SJCRH30 (cell line): ENCODE data around the gene EPB41L3. TPM values are rescaled to one million over a fixed set of nuclear protein-coding genes. Genes with fewer than 3 reads are reported as not detected.

Experiments used
- DNase-seq, 2 experiments: peaks; one replicate each; pipeline ENCODE4 v3.0.0-alpha.2; 2015 to 2020
- H3K27ac ChIP-seq: fragments of 250-450 bp; sonication (Bioruptor Pico); 2 replicates; pipeline ENCODE4 v1.5.1; 2020; ENCODE audit warnings: mild to moderate bottlenecking, moderate library complexity
- H3K27me3 ChIP-seq: fragments of 250-450 bp; sonication (Bioruptor Pico); 2 replicates; pipeline ENCODE4 v1.5.1; 2020; ENCODE audit warnings: mild to moderate bottlenecking, moderate library complexity
- H3K36me3 ChIP-seq: fragments of 250-450 bp; sonication (Bioruptor Pico); 2 replicates; pipeline ENCODE4 v1.5.1; 2020; ENCODE audit warnings: mild to moderate bottlenecking, moderate library complexity
- H3K4me1 ChIP-seq: fragments of 250-450 bp; sonication (Bioruptor Pico); 2 replicates; pipeline ENCODE4 v1.5.1; 2020; ENCODE audit warnings: mild to moderate bottlenecking, moderate library complexity
- H3K4me3 ChIP-seq: fragments of 250-450 bp; sonication (Bioruptor Pico); 2 replicates; pipeline ENCODE4 v1.5.1; 2020; ENCODE audit warnings: mild to moderate bottlenecking, moderate library complexity
- H3K9me3 ChIP-seq: fragments of 250-450 bp; sonication (Bioruptor Pico); replicated peaks from 2 replicates; pipeline ENCODE4 v1.5.1; 2020; ENCODE audit warnings: mild to moderate bottlenecking, moderate library complexity
- total RNA-seq: library from RNA; depleted of rRNA; stranded (reverse); fragments of >200 nt; shearing (Covaris generic); gene quantifications from 2 replicates; pipeline ENCODE4 v1.2.3, GENCODE V29; 2014

The EPB41L3 gene
- total RNA-seq, 1 experiment from 2014 or later: not detected

GRCh38 chr18:5463390-5463789 lies 80.4 kb downstream of the EPB41L3 start:
- no peaks in the 10 kb centered on the region for H3K9me3 ChIP-seq
- DNase-seq: no peak
- H3K4me1 ChIP-seq: no peaks in the 10 kb centered on the region
- no peaks in the 10 kb centered on the region for H3K27me3 ChIP-seq
- no peaks in the 10 kb centered on the region for H3K36me3 ChIP-seq
- H3K4me3 ChIP-seq: no peak overlapping the region
- H3K27ac ChIP-seq: no peak overlapping the region

GRCh38 chr18:5462227-5462626 lies 81.6 kb downstream of the EPB41L3 start:
- Histone ChIP-seq H3K36me3 (no peaks in the 10 kb centered on the region), H3K27ac (no peak overlapping the region), H3K4me1 (no peaks in the 10 kb centered on the region), H3K4me3 (no peak overlapping the region), H3K27me3 (no peaks in the 10 kb centered on the region), H3K9me3 (no peaks in the 10 kb centered on the region)
- DNase-seq: no peak

GRCh38 chr18:5461041-5461440 lies 82.8 kb downstream of the EPB41L3 start:
- no peak overlapping the region for H3K4me3 ChIP-seq
- H3K4me1 ChIP-seq: no peaks in the 10 kb centered on the region
- no peak for DNase-seq
- no peak overlapping the region for H3K27ac ChIP-seq
- H3K36me3 ChIP-seq: no peaks in the 10 kb centered on the region
- no peaks in the 10 kb centered on the region for H3K9me3 ChIP-seq
- H3K27me3 ChIP-seq: no peaks in the 10 kb centered on the region

GRCh38 chr18:5457462-5457957 lies 86.3 kb downstream of the EPB41L3 start:
- no peak overlapping the region for H3K4me3 ChIP-seq
- no peaks in the 10 kb centered on the region for H3K27me3 ChIP-seq
- H3K27ac ChIP-seq: no peak overlapping the region
- H3K36me3 ChIP-seq: no peaks in the 10 kb centered on the region
- DNase-seq: no peak
- no peaks in the 10 kb centered on the region for H3K4me1 ChIP-seq
- no peaks in the 10 kb centered on the region for H3K9me3 ChIP-seq

- Histone ChIP-seq H3K4me3 (no peak overlapping the region), H3K9me3 (no peaks in the 10 kb centered on the region), H3K27me3 (no peaks in the 10 kb centered on the region), H3K4me1 (no peaks in the 10 kb centered on the region), H3K36me3 (no peaks in the 10 kb centered on the region), H3K27ac (no peak overlapping the region)
- DNase-seq: peak; percentile 14 to 37
These were observed 87.0 kb downstream of the EPB41L3 start for GRCh38 chr18:5456577-5457461.

- no peaks in the 10 kb centered on the region for H3K4me1 ChIP-seq
- H3K4me3 ChIP-seq: no peak overlapping the region
- H3K36me3 ChIP-seq: no peaks in the 10 kb centered on the region
- no peak for DNase-seq
- no peaks in the 10 kb centered on the region for H3K27me3 ChIP-seq
- no peaks in the 10 kb centered on the region for H3K9me3 ChIP-seq
- H3K27ac ChIP-seq: no peak overlapping the region
These were observed 88.1 kb downstream of the EPB41L3 start for GRCh38 chr18:5455674-5456073.

- H3K27ac ChIP-seq: no peak overlapping the region
- H3K9me3 ChIP-seq: no peaks in the 10 kb centered on the region
- H3K4me3 ChIP-seq: no peak overlapping the region
- H3K36me3 ChIP-seq: no peaks in the 10 kb centered on the region
- H3K4me1 ChIP-seq: no peaks in the 10 kb centered on the region
- no peak for DNase-seq
- H3K27me3 ChIP-seq: no peaks in the 10 kb centered on the region
These were observed 90.8 kb downstream of the EPB41L3 start for GRCh38 chr18:5452943-5453443.

- H3K27ac ChIP-seq: no peak overlapping the region
- no peaks in the 10 kb centered on the region for H3K9me3 ChIP-seq
- H3K4me1 ChIP-seq: no peaks in the 10 kb centered on the region
- DNase-seq: no peak
- no peak overlapping the region for H3K4me3 ChIP-seq
- no peaks in the 10 kb centered on the region for H3K27me3 ChIP-seq
- no peaks in the 10 kb centered on the region for H3K36me3 ChIP-seq
These were observed 91.9 kb downstream of the EPB41L3 start for GRCh38 chr18:5451871-5452270.

GRCh38 chr18:5451150-5451549 lies 92.6 kb downstream of the EPB41L3 start:
- Histone ChIP-seq H3K4me3 (no peak overlapping the region), H3K4me1 (no peaks in the 10 kb centered on the region), H3K9me3 (no peaks in the 10 kb centered on the region), H3K36me3 (no peaks in the 10 kb centered on the region), H3K27ac (no peak overlapping the region), H3K27me3 (no peaks in the 10 kb centered on the region)
- no peak for DNase-seq

GRCh38 chr18:5449858-5450509 lies 93.8 kb downstream of the EPB41L3 start:
- Histone ChIP-seq H3K4me1 (no peaks in the 10 kb centered on the region), H3K27ac (no peak overlapping the region), H3K9me3 (no peaks in the 10 kb centered on the region)

GRCh38 chr18:5447442-5447841 lies 96.4 kb downstream of the EPB41L3 start:
- no peak overlapping the region for H3K4me3 ChIP-seq

More at GRCh38 chr18:5449858-5450509, 93.8 kb downstream of the EPB41L3 start:
- Histone ChIP-seq H3K4me3 (no peak overlapping the region), H3K36me3 (no peaks in the 10 kb centered on the region), H3K27me3 (no peaks in the 10 kb centered on the region)
- DNase-seq: no peak

GRCh38 chr18:5444847-5445246 lies 99.0 kb downstream of the EPB41L3 start:
- Histone ChIP-seq H3K4me1 (no peaks in the 10 kb centered on the region), H3K27ac (no peak overlapping the region), H3K27me3 (no peaks in the 10 kb centered on the region), H3K9me3 (no peaks in the 10 kb centered on the region), H3K36me3 (no peaks in the 10 kb centered on the region), H3K4me3 (no peak overlapping the region)
- no peak for DNase-seq

More at GRCh38 chr18:5447442-5447841, 96.4 kb downstream of the EPB41L3 start:
- Histone ChIP-seq H3K36me3 (no peaks in the 10 kb centered on the region), H3K27ac (no peak overlapping the region), H3K4me1 (no peaks in the 10 kb centered on the region), H3K9me3 (no peaks in the 10 kb centered on the region), H3K27me3 (no peaks in the 10 kb centered on the region)
- DNase-seq: no peak

- H3K27me3 ChIP-seq: no peaks in the 10 kb centered on the region
- no peak overlapping the region for H3K4me3 ChIP-seq
- H3K36me3 ChIP-seq: no peaks in the 10 kb centered on the region
- no peak for DNase-seq
- H3K9me3 ChIP-seq: no peaks in the 10 kb centered on the region
- H3K27ac ChIP-seq: no peak overlapping the region
- H3K4me1 ChIP-seq: no peaks in the 10 kb centered on the region
These were observed 99.5 kb downstream of the EPB41L3 start for GRCh38 chr18:5444269-5444668.

GRCh38 chr18:5439986-5440696 lies 103.7 kb downstream of the EPB41L3 start:
- H3K36me3 ChIP-seq: no peaks in the 10 kb centered on the region
- no peak overlapping the region for H3K27ac ChIP-seq
- no peak for DNase-seq
- no peak overlapping the region for H3K4me3 ChIP-seq
- no peaks in the 10 kb centered on the region for H3K27me3 ChIP-seq
- H3K4me1 ChIP-seq: no peaks in the 10 kb centered on the region
- no peaks in the 10 kb centered on the region for H3K9me3 ChIP-seq

- no peak overlapping the region for H3K4me3 ChIP-seq
- H3K4me1 ChIP-seq: no peaks in the 10 kb centered on the region
- no peak for DNase-seq
- H3K27ac ChIP-seq: no peak overlapping the region
- no peaks in the 10 kb centered on the region for H3K9me3 ChIP-seq
- no peaks in the 10 kb centered on the region for H3K36me3 ChIP-seq
- H3K27me3 ChIP-seq: no peaks in the 10 kb centered on the region
These were observed 109.4 kb downstream of the EPB41L3 start for GRCh38 chr18:5434425-5434824.
